Endothelial cell of umbilical vein (primary cell): ENCODE data around the gene SYNDIG1. TPM values are rescaled to one million over a fixed set of nuclear protein-coding genes. Genes with fewer than 3 reads are reported as not detected.

ENCODE experiments used
- BruUV-seq: library from RNA; stranded (reverse); fragments of 400-500 nt; replicated peaks from 2 replicates; lab custom pipeline; 2021; lab: Mats Ljungman, UMichigan
- CTCF ChIA-PET: fragments of 300-600, 350-600 bp; sonication (Branson Sonifier 250); formaldehyde crosslinking; loops from one replicate; lab custom pipeline; 2021; ENCODE audit warnings: antibody characterized with exemption, inconsistent platforms; lab: Charles Lee
- POLR2A ChIA-PET: fragments of 300-600, 350-600 bp; sonication (Branson Sonifier 250); formaldehyde crosslinking; loops from one replicate; lab custom pipeline; 2021; ENCODE audit warnings: antibody characterized with exemption, inconsistent platforms; lab: Charles Lee
- DNase-seq: peaks from one replicate; pipeline ENCODE4 v3.0.0-alpha.2; 2011; ENCODE audit warnings: low read depth, low spot score
- FAIRE-seq: peaks from 2 replicates; lab custom pipeline; 2011; peaks lifted over from hg19 to GRCh38; lab: Jason Lieb, UNC
- H2AFZ ChIP-seq: 2 replicates; pipeline ENCODE4 v1.6.0; 2012; ENCODE audit warnings: low read depth, low read length, control low read depth, inconsistent platforms
- H3K27ac ChIP-seq: 2 replicates; pipeline ENCODE4 v1.5.1; 2011; ENCODE audit warnings: low read depth, mild to moderate bottlenecking, control low read depth, low read length, moderate library complexity; ENCODE audit not compliant: insufficient read depth
- H3K27me3 ChIP-seq, 2 experiments: 2 replicates each; pipeline versions ENCODE4 v1.6.0 to v1.6.1; 2011; ENCODE audit warnings: low read length in 2 of 2, mixed read lengths in 1 of 2; ENCODE audit not compliant: control insufficient read depth in 2 of 2, insufficient read depth in 2 of 2
- H3K36me3 ChIP-seq, 2 experiments: 2 replicates in 1 of 2; 3 replicates in 1 of 2; pipeline ENCODE4 v1.5.1; 2011; ENCODE audit warnings: low read length in 2 of 2, mild to moderate bottlenecking in 1 of 2, moderate library complexity in 1 of 2; ENCODE audit not compliant: control insufficient read depth in 2 of 2, insufficient read depth in 2 of 2; ENCODE audit errors: extremely low read depth in 1 of 2
- H3K4me1 ChIP-seq: 3 replicates; pipeline ENCODE4 v1.5.1; 2011; ENCODE audit warnings: mild to moderate bottlenecking, low read length; ENCODE audit not compliant: control insufficient read depth, insufficient read depth; ENCODE audit errors: extremely low read depth
- H3K4me2 ChIP-seq: 2 replicates; pipeline ENCODE4 v1.6.1; 2011; ENCODE audit warnings: low read length, control low read depth, mixed read lengths; ENCODE audit not compliant: insufficient read depth
- H3K4me3 ChIP-seq, 3 experiments: fragments of 200-600 bp in 1 of 3; sonication (generic), shearing (Covaris generic) in 1 of 3; replicated peaks in 1 of 3; 2 replicates each; pipeline ENCODE4 v1.5.1; 2011 to 2016; ENCODE audit warnings: control low read depth in 3 of 3, low read length in 3 of 3, mild to moderate bottlenecking in 2 of 3, inconsistent platforms in 1 of 3, low read depth in 1 of 3, moderate library complexity in 1 of 3; ENCODE audit not compliant: insufficient read depth in 1 of 3
- H3K79me2 ChIP-seq: 2 replicates; pipeline ENCODE4 v1.6.0; 2012; ENCODE audit warnings: low read length, inconsistent platforms; ENCODE audit not compliant: control insufficient read depth, insufficient read depth
- H3K9ac ChIP-seq: replicated peaks from 2 replicates; pipeline ENCODE3; 2011; ENCODE audit warnings: low read length, control low read depth; ENCODE audit not compliant: insufficient read depth; ENCODE audit errors: extremely low read depth
- H3K9me1 ChIP-seq: replicated peaks from 3 replicates; pipeline ENCODE4 v1.6.0; 2011; ENCODE audit warnings: mild to moderate bottlenecking, low read length; ENCODE audit not compliant: control insufficient read depth, insufficient read depth; ENCODE audit errors: extremely low read depth
- H3K9me3 ChIP-seq: replicated peaks from 2 replicates; pipeline ENCODE4 v1.5.1; 2012; ENCODE audit warnings: low read length, inconsistent platforms; ENCODE audit not compliant: control insufficient read depth, insufficient read depth
- H4K20me1 ChIP-seq: replicated peaks from 2 replicates; pipeline ENCODE3; 2011; ENCODE audit warnings: mild to moderate bottlenecking, low read length; ENCODE audit not compliant: control insufficient read depth, insufficient read depth; ENCODE audit errors: extremely low read depth
- EZH2 ChIP-seq: IDR thresholded peaks from 2 replicates; pipeline ENCODE4 v1.6.1; 2012; ENCODE audit warnings: borderline replicate concordance, low read depth, mild to moderate bottlenecking, moderate library complexity, low read length, inconsistent platforms; ENCODE audit not compliant: severe bottlenecking
- FOS ChIP-seq: IDR thresholded peaks from 2 replicates; pipeline ENCODE4 v1.6.1; 2011; ENCODE audit warnings: mild to moderate bottlenecking, low read length, moderate library complexity, borderline replicate concordance; ENCODE audit not compliant: insufficient read depth
- GATA2 ChIP-seq: IDR thresholded peaks from 2 replicates; pipeline ENCODE4 v1.7.0; 2011; ENCODE audit warnings: low read depth, mild to moderate bottlenecking, moderate library complexity, mixed read lengths, low read length; ENCODE audit not compliant: insufficient read length, insufficient read depth
- JUN ChIP-seq: IDR thresholded peaks from 2 replicates; pipeline ENCODE4 v1.6.1; 2011; ENCODE audit warnings: borderline replicate concordance, low read depth; ENCODE audit not compliant: insufficient read length, insufficient read depth
- MYC ChIP-seq: IDR thresholded peaks from one replicate; pipeline ENCODE4 v1.6.1; 2011; ENCODE audit warnings: mild to moderate bottlenecking, low read depth, low read length
- POLR2A ChIP-seq: IDR thresholded peaks from 2 replicates; pipeline ENCODE4 v1.6.1; 2012; ENCODE audit warnings: low read depth, mild to moderate bottlenecking, control low read depth, low read length
- POLR2AphosphoS5 ChIP-seq: IDR thresholded peaks from 2 replicates; pipeline ENCODE4 v1.6.1; 2012; ENCODE audit warnings: low read depth, mild to moderate bottlenecking, control low read depth, low read length, moderate library complexity; ENCODE audit not compliant: insufficient read depth
- dilution Hi-C: fragments of 300-500 bp; cut with MboI; formaldehyde crosslinking; loops from one replicate; pipeline ENCODE4 v1.15.0; 2019; ENCODE audit warnings: low sequenced_read_pairs; ENCODE audit not compliant: extremely low pct_ligation_motif_present
- intact Hi-C: fragments of 100-400 bp; cut with micrococcal nuclease; formaldehyde crosslinking; loops from one replicate; pipeline ENCODE4 v1.10.0; 2022
- polyA plus RNA-seq, 4 experiments: library from polyadenylated mRNA; depleted of rRNA in 3 of 4; stranded (reverse) in 3 of 4; unstranded in 1 of 4; fragments of >200 nt; gene quantifications; 2 replicates each; pipeline versions ENCODE4 v1.2.1 to v1.2.3, GENCODE V29; 2011 to 2012; ENCODE audit warnings: missing spikeins in 1 of 4
- total RNA-seq: library from RNA; stranded (reverse); gene quantifications from 2 replicates; pipeline ENCODE4 v1.2.3, GENCODE V29; 2021
- TF ChIP-seq, protein P1 (sequence below), 2 donors: IDR thresholded peaks; 1 replicate in 1 of 2; 2 replicates in 1 of 2; pipeline ENCODE4 v1.5.1; 2011; ENCODE audit warnings: low read length in 2 of 2, mild to moderate bottlenecking in 2 of 2, moderate library complexity in 2 of 2, control low read depth in 1 of 2, inconsistent platforms in 1 of 2, low read depth in 1 of 2; ENCODE audit not compliant: insufficient read depth in 1 of 2; ENCODE audit errors: extremely low read depth in 1 of 2
- TF ChIP-seq, protein P2 (sequence below): IDR thresholded peaks from 2 replicates; pipeline ENCODE4 v1.6.1; 2011; ENCODE audit not compliant: insufficient read depth, insufficient read length

The SYNDIG1 gene
- total and polyA plus RNA-seq, 2 donors (not counting 3 experiments of a cell fraction or from before 2014, with no cell fraction given): not detected

DNA sequence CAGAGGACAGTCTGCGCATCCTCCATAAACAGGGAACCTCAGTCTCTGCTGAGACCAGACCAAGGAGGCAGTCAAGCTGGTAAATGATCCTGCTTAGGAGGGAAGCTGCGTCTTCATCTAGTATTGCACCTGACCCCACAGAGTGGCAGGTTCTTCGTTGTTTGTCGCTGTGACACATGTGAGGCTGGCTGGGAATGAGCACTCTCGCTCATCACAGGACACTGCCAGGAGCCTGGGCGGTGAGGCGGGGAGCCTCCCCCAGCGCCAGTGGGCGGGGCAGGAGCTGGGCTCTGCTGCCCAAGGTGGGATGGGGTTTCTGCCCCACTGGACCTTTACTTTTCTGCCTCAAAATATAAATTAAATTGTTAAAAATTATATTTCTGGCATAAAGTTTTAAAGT, 48.4 kb upstream of the SYNDIG1 start:
- H3K9ac ChIP-seq: no peak overlapping the region
- DNase-seq: no peak
- intact Hi-C loops: no loop called here
- FAIRE-seq: no peak
- POLR2A ChIA-PET: no interaction called here
- H2AFZ ChIP-seq: no peak overlapping the region
- H3K27ac ChIP-seq: no peak overlapping the region
- no peaks in the 10 kb centered on the region for H4K20me1 ChIP-seq
- no peaks in the 10 kb centered on the region for H3K4me1 ChIP-seq
- H3K27me3 ChIP-seq: no peaks in the 10 kb centered on the region
- no peaks in the 10 kb centered on the region for H3K36me3 ChIP-seq
- no peaks in the 10 kb centered on the region for H3K79me2 ChIP-seq
- no peak overlapping the region for H3K4me2 ChIP-seq
- peaks cover 5% of the 10 kb centered on the region for H3K9me3 ChIP-seq
- no peaks in the 10 kb centered on the region for H3K9me1 ChIP-seq
- no peak overlapping the region for H3K4me3 ChIP-seq
- CTCF ChIA-PET: no interaction called here
- dilution Hi-C loops: no loop called here
- TF ChIP-seq, protein P1, sequence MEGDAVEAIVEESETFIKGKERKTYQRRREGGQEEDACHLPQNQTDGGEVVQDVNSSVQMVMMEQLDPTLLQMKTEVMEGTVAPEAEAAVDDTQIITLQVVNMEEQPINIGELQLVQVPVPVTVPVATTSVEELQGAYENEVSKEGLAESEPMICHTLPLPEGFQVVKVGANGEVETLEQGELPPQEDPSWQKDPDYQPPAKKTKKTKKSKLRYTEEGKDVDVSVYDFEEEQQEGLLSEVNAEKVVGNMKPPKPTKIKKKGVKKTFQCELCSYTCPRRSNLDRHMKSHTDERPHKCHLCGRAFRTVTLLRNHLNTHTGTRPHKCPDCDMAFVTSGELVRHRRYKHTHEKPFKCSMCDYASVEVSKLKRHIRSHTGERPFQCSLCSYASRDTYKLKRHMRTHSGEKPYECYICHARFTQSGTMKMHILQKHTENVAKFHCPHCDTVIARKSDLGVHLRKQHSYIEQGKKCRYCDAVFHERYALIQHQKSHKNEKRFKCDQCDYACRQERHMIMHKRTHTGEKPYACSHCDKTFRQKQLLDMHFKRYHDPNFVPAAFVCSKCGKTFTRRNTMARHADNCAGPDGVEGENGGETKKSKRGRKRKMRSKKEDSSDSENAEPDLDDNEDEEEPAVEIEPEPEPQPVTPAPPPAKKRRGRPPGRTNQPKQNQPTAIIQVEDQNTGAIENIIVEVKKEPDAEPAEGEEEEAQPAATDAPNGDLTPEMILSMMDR (IDR thresholded peaks at IDR 0.05; ENCODE audit: extremely low read depth in 1 of 2, insufficient read depth in 1 of 2, low read depth in 1 of 2, low read length in 2 of 2): no peak
- TF ChIP-seq EZH2: no peak
- TF ChIP-seq FOS: no peak
- TF ChIP-seq MYC: no peak
- no peak for TF ChIP-seq GATA2
- TF ChIP-seq, protein P2, sequence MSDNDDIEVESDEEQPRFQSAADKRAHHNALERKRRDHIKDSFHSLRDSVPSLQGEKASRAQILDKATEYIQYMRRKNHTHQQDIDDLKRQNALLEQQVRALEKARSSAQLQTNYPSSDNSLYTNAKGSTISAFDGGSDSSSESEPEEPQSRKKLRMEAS: no peak
- no peak for TF ChIP-seq POLR2A
- TF ChIP-seq JUN: no peak
- no peak for TF ChIP-seq POLR2AphosphoS5
- no TSS peak for BruUV-seq
